NB4 (cell line): ENCODE data around the gene ZNF793.

Experiments used
- POLR2A ChIP-seq: IDR thresholded peaks from 2 replicates; pipeline ENCODE4 v1.6.1; 2011; ENCODE audit warnings: mild to moderate bottlenecking; ENCODE audit not compliant: insufficient read length; ENCODE audit errors: extremely low read depth
- TF ChIP-seq, protein P1 (sequence below): IDR thresholded peaks from one replicate; pipeline ENCODE4 v1.5.1; 2012; ENCODE audit warnings: low read depth, low read length
- TF ChIP-seq, protein P2 (sequence below): IDR thresholded peaks from 2 replicates; pipeline ENCODE4 v1.6.1; 2011; ENCODE audit warnings: low read depth, low read length

DNA sequence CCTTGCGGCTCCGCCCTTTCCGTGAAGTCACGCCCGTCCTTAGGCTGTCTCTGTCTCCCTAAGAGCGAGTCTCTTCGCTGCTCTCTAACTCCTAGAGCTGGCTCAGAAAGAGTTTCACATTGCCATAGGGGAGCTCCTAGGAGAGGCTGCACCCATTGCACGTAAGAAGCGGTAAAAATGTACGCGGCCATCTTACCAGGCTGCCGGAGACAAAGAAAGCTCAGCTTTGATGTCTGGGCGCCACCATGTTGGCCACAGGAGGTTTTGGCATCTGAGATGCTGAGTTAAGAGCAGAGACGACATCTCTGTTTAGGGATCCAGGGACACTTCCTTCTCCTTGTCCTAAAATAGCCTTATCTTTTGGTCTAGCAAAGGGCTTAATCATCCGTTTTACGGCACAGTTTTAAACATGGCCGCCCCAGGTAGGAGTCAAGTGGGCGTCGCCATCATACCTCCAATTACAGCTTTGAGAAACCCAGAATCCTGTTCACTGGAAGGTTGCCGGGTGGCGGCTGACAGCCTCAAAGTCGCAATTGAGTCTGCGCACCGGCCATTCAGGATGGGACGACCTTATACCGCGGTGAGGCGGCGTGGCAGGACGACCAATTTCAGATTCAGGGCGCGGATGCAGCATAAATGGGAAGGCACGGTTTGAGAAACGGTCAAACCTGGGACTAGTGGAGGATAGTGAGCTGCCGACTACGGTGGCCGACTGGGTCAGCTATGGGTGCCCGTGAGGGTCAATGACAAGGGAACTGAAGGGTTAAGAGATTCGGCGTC is at the start of gene ZNF793:
- TF ChIP-seq, protein P1, sequence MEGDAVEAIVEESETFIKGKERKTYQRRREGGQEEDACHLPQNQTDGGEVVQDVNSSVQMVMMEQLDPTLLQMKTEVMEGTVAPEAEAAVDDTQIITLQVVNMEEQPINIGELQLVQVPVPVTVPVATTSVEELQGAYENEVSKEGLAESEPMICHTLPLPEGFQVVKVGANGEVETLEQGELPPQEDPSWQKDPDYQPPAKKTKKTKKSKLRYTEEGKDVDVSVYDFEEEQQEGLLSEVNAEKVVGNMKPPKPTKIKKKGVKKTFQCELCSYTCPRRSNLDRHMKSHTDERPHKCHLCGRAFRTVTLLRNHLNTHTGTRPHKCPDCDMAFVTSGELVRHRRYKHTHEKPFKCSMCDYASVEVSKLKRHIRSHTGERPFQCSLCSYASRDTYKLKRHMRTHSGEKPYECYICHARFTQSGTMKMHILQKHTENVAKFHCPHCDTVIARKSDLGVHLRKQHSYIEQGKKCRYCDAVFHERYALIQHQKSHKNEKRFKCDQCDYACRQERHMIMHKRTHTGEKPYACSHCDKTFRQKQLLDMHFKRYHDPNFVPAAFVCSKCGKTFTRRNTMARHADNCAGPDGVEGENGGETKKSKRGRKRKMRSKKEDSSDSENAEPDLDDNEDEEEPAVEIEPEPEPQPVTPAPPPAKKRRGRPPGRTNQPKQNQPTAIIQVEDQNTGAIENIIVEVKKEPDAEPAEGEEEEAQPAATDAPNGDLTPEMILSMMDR: no peak
- TF ChIP-seq POLR2A: no peak
- TF ChIP-seq, protein P2, sequence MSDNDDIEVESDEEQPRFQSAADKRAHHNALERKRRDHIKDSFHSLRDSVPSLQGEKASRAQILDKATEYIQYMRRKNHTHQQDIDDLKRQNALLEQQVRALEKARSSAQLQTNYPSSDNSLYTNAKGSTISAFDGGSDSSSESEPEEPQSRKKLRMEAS: no peak
